ENCODE results near the gene SRCIN1. TPM values are rescaled to one million over a fixed set of nuclear protein-coding genes. Genes with fewer than 3 reads are reported as not detected.
"Not testable (repeated sequence)": the region's sequence is repeated elsewhere in the genome, so short reads cannot be mapped to it uniquely, and the experiment has no call there.

The SRCIN1 gene
- total RNA-seq, result under 1 TPM; 0.37 to 0.42 TPM

GRCh38 chr17:38605841-38606645, at the start of gene SRCIN1:
TSS of gene SRCIN1 (minus strand) at chr17:38605952. CDS start at chr17:38605705, 247 bp downstream.
- Mint-ChIP-seq H3K27ac (no peak within 1 kb of the TSS), H3K4me1 (peaks cover 13% of the 10 kb centered on the region), H3K36me3 (no peaks in the 10 kb centered on the region), H3K4me3 (peak within 1 kb of the TSS; percentile 76), H3K27me3 (peaks cover 85% of the 10 kb centered on the region), H3K9me3 (no peaks in the 10 kb centered on the region)
- DNase-seq, result peak; percentile 70

- Mint-ChIP-seq H3K4me1 (peaks cover 28% of the 10 kb centered on the region), H3K27me3 (peaks cover 24% of the 10 kb centered on the region), H3K9me3 (no peaks in the 10 kb centered on the region), H3K36me3 (no peaks in the 10 kb centered on the region), H3K27ac (no peak overlapping the region), H3K4me3 (peak overlapping the region; percentile 40)
- peak; percentile 45 for DNase-seq
These were observed 49.0 kb upstream of the SRCIN1 start for GRCh38 chr17:38654411-38655398.

- Mint-ChIP-seq H3K4me3 (no peak overlapping the region), H3K27me3 (peaks cover 20% of the 10 kb centered on the region), H3K9me3 (no peaks in the 10 kb centered on the region), H3K27ac (no peak overlapping the region), H3K36me3 (no peaks in the 10 kb centered on the region), H3K4me1 (peaks cover 27% of the 10 kb centered on the region)
- no peak for DNase-seq
These were observed 47.9 kb upstream of the SRCIN1 start for GRCh38 chr17:38653679-38654078.

- Mint-ChIP-seq H3K4me1 (peaks cover 22% of the 10 kb centered on the region), H3K27ac (no peak overlapping the region)
These were observed 47.5 kb upstream of the SRCIN1 start for GRCh38 chr17:38653230-38653629.

GRCh38 chr17:38650653-38651173, 45.0 kb upstream of the SRCIN1 start:
- H3K27ac Mint-ChIP-seq, H3K36me3 Mint-ChIP-seq, DNase-seq, H3K9me3 Mint-ChIP-seq, H3K4me3 Mint-ChIP-seq: not testable (repeated sequence)
- peaks cover 11% of the 10 kb centered on the region for H3K27me3 Mint-ChIP-seq
- peaks cover 17% of the 10 kb centered on the region for H3K4me1 Mint-ChIP-seq

More at GRCh38 chr17:38653230-38653629, 47.5 kb upstream of the SRCIN1 start:
- Mint-ChIP-seq H3K4me3 (no peak overlapping the region), H3K36me3 (no peaks in the 10 kb centered on the region), H3K27me3 (peaks cover 17% of the 10 kb centered on the region), H3K9me3 (no peaks in the 10 kb centered on the region)
- no peak for DNase-seq

- no peak for DNase-seq
- Mint-ChIP-seq H3K36me3 (no peaks in the 10 kb centered on the region), H3K4me3 (no peak overlapping the region), H3K9me3 (no peaks in the 10 kb centered on the region), H3K27me3 (peaks cover 36% of the 10 kb centered on the region), H3K4me1 (no peaks in the 10 kb centered on the region), H3K27ac (no peak overlapping the region)
These were observed 32.2 kb upstream of the SRCIN1 start for GRCh38 chr17:38637951-38638350.

- no peaks in the 10 kb centered on the region for H3K9me3 Mint-ChIP-seq
- no peak overlapping the region for H3K4me3 Mint-ChIP-seq
- H3K36me3 Mint-ChIP-seq, result no peaks in the 10 kb centered on the region
- peaks cover 30% of the 10 kb centered on the region for H3K27me3 Mint-ChIP-seq
- no peak overlapping the region for H3K27ac Mint-ChIP-seq
- no peaks in the 10 kb centered on the region for H3K4me1 Mint-ChIP-seq
- no peak for DNase-seq
These were observed 30.3 kb upstream of the SRCIN1 start for GRCh38 chr17:38636054-38636453.

GRCh38 chr17:38632334-38632733, 26.6 kb upstream of the SRCIN1 start:
- no peak overlapping the region for H3K27ac Mint-ChIP-seq
- H3K4me1 Mint-ChIP-seq, result no peaks in the 10 kb centered on the region
- DNase-seq, result no peak
- no peaks in the 10 kb centered on the region for H3K36me3 Mint-ChIP-seq
- peaks cover 15% of the 10 kb centered on the region for H3K27me3 Mint-ChIP-seq
- H3K4me3 Mint-ChIP-seq, result no peak overlapping the region
- no peaks in the 10 kb centered on the region for H3K9me3 Mint-ChIP-seq

GRCh38 chr17:38628441-38628840, 22.7 kb upstream of the SRCIN1 start:
- Mint-ChIP-seq H3K4me1 (peaks cover 4% of the 10 kb centered on the region), H3K27me3 (peaks cover 12% of the 10 kb centered on the region), H3K36me3 (no peaks in the 10 kb centered on the region), H3K9me3 (peaks cover 3% of the 10 kb centered on the region), H3K27ac (no peak overlapping the region), H3K4me3 (no peak overlapping the region)
- DNase-seq, result no peak

DNA sequence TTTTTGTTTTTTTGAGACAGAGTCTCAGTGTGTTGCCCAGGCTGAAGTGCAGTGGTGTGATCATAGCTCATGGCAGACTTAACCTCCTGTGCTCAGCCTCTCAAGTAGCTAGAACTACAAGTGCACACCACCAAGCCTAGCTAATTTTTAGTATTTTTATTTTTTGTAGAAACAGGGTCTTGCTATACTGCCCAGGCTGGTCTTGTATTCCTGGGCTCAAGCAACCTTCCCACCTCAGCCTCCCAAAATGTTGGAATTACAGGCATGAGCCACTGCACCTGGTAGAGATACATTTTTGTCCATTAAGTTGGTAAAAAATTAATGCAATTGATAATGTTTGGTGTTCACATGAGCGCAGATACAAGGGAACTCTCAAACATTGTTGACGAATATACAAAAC, 22.2 kb upstream of the SRCIN1 start:
- DNase-seq, result no peak
- Mint-ChIP-seq H3K27me3 (peaks cover 11% of the 10 kb centered on the region), H3K9me3 (peaks cover 3% of the 10 kb centered on the region), H3K27ac (no peak overlapping the region), H3K36me3 (no peaks in the 10 kb centered on the region), H3K4me1 (peaks cover 4% of the 10 kb centered on the region), H3K4me3 (no peak overlapping the region)

GRCh38 chr17:38626606-38627226, 21.0 kb upstream of the SRCIN1 start:
- peaks cover 20% of the 10 kb centered on the region for H3K27me3 Mint-ChIP-seq
- H3K4me3 Mint-ChIP-seq, H3K27ac Mint-ChIP-seq, H3K36me3 Mint-ChIP-seq, H3K4me1 Mint-ChIP-seq, DNase-seq, H3K9me3 Mint-ChIP-seq: not testable (repeated sequence)

GRCh38 chr17:38625482-38625881, 19.7 kb upstream of the SRCIN1 start:
- no peak overlapping the region for H3K4me3 Mint-ChIP-seq
- DNase-seq, result no peak
- peaks cover 3% of the 10 kb centered on the region for H3K9me3 Mint-ChIP-seq
- H3K36me3 Mint-ChIP-seq, result no peaks in the 10 kb centered on the region
- H3K27ac Mint-ChIP-seq, result no peak overlapping the region
- H3K4me1 Mint-ChIP-seq, result peaks cover 4% of the 10 kb centered on the region
- H3K27me3 Mint-ChIP-seq, result peaks cover 32% of the 10 kb centered on the region

DNA sequence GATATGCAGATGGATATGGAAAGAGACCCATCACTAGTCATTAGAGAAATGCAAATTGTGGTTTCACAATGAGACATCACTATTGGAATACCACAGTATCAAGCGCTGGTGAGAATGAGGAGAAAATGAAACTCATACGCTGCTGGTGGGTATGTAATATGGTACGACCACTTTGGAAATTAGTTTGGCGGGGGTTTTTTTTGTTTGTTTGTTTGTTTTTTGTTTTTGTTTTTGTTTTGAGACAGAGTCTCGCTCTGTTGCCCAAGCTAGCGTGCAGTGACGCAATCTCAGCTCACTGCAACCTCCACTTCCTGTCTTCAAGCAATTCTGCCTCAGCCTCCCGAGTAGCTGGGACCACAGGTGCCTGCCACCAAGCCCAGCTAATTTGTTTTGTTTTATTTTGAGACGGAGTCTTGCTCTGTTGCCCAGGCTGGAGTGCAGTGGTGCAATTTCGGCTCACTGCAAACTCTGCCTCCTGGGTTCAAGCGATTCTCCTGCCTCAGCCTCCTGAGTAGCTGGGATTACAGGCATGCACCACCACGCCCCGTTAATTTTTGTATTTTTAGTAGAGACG, 19.1 kb upstream of the SRCIN1 start:
- peaks cover 32% of the 10 kb centered on the region for H3K27me3 Mint-ChIP-seq
- not testable (repeated sequence) for H3K9me3 Mint-ChIP-seq, H3K27ac Mint-ChIP-seq

DNA sequence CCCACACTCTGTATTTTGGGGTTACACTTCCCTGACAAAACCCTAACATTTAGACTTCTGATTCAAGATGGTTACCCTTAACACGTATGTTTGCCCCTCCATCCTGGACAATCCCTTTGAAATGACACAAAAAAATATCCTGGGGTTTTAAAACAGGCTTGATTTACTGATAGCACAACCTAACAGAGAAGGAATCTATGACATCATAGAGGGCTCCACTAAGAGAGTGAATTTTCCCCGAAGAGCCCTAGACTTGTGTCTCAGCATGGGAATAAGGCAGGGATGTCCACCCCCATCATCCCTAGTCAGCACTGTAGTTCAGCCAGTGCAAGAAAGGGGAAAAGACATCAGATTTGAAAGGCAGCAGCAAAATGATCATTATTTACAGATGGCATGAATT, 15.8 kb upstream of the SRCIN1 start:
- Mint-ChIP-seq H3K36me3 (no peaks in the 10 kb centered on the region), H3K4me1 (peaks cover 4% of the 10 kb centered on the region), H3K27me3 (peaks cover 41% of the 10 kb centered on the region), H3K4me3 (no peak overlapping the region), H3K27ac (no peak overlapping the region), H3K9me3 (peaks cover 3% of the 10 kb centered on the region)
- DNase-seq, result no peak

More for the DNA sequence above, 19.1 kb upstream of the SRCIN1 start:
- not testable (repeated sequence) for H3K4me1 Mint-ChIP-seq, DNase-seq, H3K4me3 Mint-ChIP-seq, H3K36me3 Mint-ChIP-seq
